HG02798 (cell line): ENCODE results near the gene SLC35B1.
A peak's percentile ranks its signal among the peaks of the same experiment; 100 is the strongest.

Experiments
- ATAC-seq: cut with Tn5 transposase; IDR thresholded peaks from one replicate; pipeline ENCODE4 v1.9.1; 2021; ENCODE audit warnings: mild to moderate bottlenecking; ENCODE audit not compliant: unreplicated experiment, poor library complexity

The SLC35B1 gene, protein sequence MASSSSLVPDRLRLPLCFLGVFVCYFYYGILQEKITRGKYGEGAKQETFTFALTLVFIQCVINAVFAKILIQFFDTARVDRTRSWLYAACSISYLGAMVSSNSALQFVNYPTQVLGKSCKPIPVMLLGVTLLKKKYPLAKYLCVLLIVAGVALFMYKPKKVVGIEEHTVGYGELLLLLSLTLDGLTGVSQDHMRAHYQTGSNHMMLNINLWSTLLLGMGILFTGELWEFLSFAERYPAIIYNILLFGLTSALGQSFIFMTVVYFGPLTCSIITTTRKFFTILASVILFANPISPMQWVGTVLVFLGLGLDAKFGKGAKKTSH

GRCh38 chr17:49707608-49708514 lies at the start of gene SLC35B1:
Gene SLC35B1, minus strand, starts transcription at chr17:49707964. Its CDS starts 131 bp downstream, at chr17:49707833.
- ATAC-seq: peak; percentile 95

DNA sequence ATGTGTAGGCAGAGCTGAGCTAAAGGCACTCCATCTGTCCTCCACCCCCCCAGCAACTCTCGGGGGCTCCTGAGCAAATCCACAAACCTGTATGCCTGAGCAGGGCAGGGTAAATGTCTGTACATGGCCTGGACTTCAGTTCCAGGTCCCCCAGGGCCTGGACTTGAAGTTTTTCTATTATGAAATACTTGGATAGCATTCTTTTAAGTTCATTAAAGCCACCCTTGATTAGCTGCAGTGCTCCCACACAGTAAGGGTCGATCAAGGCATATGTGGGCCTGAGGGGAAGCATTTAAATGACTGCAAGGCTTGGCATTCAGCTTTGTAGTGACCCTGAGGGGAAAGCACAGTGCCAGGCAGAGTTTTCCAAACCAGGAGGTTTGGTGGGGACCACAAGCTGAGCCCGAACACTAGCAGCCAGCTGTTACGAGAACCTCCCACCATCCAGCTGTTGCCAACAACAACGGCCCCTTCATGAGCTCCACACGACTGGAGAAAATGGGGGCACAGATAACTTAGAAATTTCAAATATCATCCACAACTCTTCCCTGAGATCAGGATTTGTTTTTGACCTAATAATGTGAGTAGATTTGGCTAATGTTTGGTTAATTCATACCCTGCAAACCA lies 49.5 kb upstream of the SLC35B1 start:
- no peak for ATAC-seq

DNA sequence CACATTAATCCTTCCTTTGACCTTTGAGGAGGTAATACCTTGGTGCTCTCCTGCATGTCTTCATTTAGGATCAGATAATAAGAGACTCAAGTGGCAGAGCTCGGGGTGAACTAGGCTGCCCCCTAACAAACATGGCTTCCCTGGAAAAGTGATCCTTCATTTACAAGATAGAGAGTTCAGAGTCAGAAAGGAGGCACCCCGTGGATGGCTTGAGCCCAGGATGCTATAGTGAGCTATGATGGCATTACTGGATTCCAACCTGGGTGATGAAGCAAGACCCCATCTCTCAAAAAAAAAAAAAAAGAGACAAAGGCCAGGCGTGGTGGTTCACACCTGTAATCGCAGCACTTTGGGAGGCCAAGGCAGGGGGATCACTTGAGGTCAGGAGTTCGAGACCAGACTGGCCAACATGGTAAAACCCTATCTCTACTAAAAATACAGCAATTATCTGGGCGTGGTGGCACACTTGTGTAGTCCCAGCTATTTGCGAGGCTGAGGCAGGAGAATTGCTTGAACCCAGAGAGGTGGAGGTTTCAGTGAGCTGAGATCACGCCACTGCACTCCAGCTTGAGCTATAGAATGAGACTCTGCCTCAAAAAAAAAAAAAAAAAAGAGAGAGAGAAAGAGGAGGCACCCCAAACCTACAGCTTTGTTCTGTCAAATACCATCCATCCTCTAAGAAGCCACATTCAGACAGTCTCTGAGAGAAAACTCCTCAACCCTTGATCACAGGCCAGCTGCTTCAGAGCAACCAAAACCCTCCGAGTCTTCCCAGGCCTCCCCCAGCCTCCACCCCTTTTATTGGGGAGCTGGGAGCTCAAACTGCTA lies 48.8 kb upstream of the SLC35B1 start:
- ATAC-seq: no peak

- no peak for ATAC-seq
These were observed 48.0 kb upstream of the SLC35B1 start for GRCh38 chr17:49755663-49756283.

DNA sequence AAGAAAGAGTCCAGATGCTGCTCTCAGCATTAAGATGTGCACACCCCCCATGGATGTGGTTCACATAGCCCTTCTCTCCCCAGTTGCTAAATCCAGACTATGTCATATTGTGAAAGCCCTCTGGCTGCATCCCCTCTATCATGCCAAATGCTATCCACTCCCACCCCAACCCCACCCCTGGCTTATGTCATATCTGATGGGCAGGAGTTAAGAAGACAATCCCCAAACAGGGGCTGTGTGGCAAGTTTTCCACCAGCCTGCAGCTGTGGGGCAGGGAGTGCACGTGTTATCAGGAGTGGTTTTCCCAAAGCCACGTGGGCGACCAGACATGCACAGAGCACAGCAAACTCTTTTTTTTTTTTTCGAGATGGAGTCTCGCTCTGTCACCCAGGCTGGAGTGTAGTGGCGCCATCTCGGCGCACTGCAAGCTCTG lies 46.2 kb upstream of the SLC35B1 start:
- ATAC-seq: no peak

- ATAC-seq: no peak
These were observed 44.7 kb upstream of the SLC35B1 start for GRCh38 chr17:49752508-49752907.

DNA sequence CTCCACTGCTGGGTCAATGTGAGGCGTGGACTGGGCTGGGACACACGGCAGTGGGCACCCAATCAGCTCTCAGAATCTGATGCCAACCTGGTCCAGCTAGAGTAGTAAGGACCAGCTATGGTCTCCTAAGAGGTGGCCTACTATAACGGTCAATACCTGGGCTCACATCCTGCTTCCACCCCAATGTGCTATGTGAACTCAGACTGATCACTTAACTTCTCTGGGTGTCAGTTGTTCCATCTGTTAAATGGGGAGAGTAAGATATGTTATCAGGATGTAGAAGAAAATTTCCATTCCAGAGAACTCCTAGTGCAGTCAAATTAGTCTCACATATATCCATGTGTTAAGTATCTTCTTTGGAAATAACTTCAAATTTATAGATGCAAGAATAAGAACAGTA lies 42.0 kb upstream of the SLC35B1 start:
- ATAC-seq: no peak

DNA sequence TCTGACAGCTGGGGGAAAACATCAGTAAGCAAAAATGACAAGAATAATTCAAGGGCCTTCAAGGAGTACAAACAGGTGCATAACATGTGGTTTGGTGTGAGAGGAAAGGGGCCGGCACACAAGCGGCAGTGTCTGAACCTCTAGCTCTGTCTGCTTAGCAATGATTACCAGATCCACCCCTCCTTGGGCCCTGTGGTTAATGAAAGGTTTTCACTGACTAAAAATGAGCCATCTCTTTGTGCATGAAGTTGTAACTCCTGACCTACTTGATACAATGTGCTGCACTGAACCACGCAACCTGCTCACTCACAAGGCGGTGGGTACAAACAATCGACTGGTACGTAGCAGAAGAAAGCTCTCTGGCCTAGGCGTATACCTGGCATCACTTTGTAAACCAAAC lies 41.0 kb upstream of the SLC35B1 start:
- peak; percentile 83 for ATAC-seq

- no peak for ATAC-seq
These were observed 40.5 kb upstream of the SLC35B1 start for GRCh38 chr17:49748223-49748622.

DNA sequence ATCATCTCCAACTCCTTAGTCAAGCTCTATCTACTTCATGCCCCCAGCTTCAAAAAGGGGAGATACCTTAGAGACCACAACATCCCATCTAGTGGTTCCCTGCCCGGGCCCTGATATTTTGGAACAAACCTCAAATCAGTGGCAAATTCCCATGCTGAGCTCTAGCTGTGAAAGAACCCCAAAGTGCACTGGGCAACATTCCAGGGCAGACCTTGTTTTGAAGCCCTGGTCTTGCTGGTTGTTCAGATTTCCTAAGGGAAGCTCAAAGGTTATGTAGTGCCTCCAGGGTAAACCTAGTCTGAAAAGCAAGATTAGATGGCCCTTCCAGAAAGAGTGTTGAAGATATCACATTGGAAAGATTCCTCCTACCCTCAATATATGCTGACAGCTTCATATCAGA lies 39.9 kb upstream of the SLC35B1 start:
- no peak for ATAC-seq

DNA sequence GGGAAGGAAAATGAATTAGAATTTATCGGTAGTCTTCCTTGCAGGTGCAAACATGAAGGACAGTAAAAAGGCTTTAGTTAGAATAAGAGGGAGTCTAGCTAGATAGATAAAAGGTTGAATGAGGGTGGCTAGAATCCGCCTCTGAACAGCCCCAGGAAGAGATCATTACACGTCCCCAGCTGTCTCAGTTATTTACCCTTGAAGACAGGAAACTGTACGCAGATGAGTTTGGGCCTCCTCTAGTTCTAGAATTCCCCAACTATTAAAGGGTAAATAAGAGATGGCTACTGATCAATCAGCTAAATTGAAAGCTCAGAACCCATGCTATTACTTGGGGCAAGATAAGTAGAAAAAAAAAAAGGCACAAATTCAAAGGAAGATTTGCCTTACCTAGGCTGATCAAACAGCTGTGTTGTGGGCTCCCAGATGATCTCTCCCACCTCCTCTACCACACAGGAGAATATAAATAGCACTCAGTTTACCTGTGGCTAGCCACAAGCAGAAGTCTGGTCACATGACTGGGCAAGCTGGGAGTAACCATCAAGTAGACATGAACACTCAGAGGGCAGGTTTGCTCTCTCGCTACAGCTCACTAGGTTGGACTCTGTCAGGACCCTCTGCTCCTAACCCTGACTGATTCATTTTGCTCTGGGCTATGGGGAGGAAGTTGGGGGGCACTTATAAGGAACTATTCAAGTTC lies 39.2 kb upstream of the SLC35B1 start:
- peak; percentile 64 for ATAC-seq

DNA sequence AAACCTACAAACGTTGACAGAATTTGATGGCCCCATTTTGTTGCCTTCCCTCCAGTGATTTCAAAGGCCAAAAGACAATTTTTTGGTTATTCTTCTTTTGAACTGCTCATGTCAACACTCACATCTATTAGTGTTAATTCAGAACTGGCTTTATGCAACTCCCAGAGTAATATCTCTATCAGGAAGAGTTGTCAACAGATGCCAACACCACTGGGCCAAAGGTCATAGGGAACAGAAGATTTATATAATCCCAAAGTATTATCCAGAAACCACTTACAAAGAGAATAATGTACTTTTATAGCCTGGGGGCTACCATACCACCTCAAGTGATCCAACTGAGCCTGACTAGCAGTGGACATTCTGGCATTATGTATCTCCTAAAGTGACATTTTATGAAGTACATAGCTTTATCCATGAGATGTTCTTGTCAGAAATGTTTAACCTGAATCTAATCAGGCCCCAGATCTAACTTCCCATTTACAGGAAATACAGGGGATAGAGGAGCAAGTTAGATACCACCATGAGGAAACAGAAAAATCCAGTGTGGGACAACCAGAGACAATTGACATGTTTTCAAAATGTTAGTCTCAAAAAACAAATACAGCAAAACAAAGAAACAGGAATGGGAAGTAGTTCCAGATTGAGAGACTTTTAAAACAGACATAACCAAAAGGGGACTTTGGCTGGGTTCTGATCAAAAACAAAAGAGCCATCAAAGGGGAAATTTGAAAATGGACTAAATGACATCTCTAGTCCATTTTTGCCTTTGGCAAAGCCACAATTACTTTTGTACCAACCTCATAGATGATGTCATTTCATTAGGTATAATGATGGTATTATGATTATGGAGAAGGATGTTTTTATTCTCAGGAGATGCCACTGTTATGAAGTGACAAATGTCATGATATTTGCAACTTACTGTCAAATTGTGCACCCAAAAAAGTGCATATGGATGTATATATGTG lies 37.7 kb upstream of the SLC35B1 start:
- no peak for ATAC-seq

DNA sequence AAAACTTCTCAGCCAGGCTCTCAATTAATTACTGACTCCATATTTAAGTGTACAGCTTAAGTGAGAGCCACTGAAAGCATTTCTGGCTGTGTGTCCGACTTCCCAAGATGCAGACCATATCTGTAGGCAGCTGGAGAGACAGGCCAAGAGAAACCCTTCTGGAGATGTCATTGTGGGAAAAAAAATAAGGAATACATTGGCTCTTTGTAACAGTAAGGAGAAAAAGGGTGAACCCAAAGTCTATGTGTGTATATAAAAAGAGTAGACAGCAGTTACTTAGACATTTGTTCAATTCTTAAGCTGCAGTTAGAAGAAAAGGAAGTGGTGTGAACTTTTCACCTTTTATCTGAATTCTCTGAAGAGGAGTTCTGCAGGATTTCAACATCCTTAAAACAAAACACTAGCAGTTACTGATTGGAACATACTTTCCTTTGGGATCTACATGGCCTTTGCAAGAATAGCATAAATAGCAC lies 34.4 kb upstream of the SLC35B1 start:
- ATAC-seq: no peak

GRCh38 chr17:49741692-49742076 lies 33.9 kb upstream of the SLC35B1 start:
- no peak for ATAC-seq

- ATAC-seq: peak; percentile 58
These were observed 33.4 kb upstream of the SLC35B1 start for GRCh38 chr17:49741009-49741691.

DNA sequence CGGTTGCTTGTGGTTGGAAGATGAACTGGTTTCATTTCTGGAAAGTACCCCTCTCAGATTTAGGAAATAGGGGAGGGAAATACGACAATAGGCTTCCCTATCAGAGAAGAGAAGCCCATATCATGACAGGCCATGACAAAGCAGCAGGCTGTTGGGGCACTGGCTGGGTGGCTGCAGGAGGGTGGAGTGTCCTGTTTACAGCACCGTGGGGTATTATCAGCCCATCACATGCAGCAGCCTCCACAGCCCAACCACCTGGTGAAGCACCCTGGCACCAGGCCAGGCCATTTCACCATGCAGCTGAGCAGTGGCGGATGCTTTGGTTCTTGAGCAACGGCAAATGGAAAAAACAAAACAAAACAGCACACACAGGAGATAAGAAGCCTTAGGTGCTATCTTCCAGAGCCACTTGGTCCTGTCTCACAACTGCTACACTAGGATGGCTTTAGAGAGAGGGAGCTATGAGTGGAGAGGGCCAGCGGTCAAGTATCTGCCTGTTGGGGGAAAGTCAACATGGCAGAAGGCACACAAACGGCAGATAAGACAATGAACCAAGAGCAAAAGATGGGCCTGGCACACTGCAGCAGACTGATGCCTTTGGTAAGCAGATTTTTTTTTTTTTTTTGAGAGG lies 32.0 kb upstream of the SLC35B1 start:
- ATAC-seq: peak; percentile 62
